PC-9 (cell line): Measurements from ENCODE around the gene B9D1.

ENCODE experiments used
- CTCF ChIP-seq: fragments of 200-600 bp; sonication (generic); conservative IDR thresholded peaks from 2 replicates; pipeline ENCODE4 v1.6.1; 2017; ENCODE audit warnings: mixed run types, antibody characterized with exemption, mild to moderate bottlenecking, moderate library complexity
- EZH2 ChIP-seq: fragments of 200-600 bp; sonication (generic); IDR thresholded peaks from 2 replicates; pipeline ENCODE4 v1.8.0; 2017; ENCODE audit warnings: antibody characterized with exemption, low read depth

GRCh38 chr17:19390951-19391350 lies 28.4 kb upstream of the B9D1 start:
- TF ChIP-seq CTCF (no peak), EZH2 (no peak)
